A673 (cell line): ENCODE measurements around the gene TBC1D32.

Source experiments
- EZH2 ChIP-seq: fragments of 200-600 bp; sonication (generic); IDR thresholded peaks from 2 replicates; pipeline ENCODE4 v1.6.1; 2017; ENCODE audit warnings: borderline replicate concordance, low read depth, mild to moderate bottlenecking, mixed read lengths, antibody characterized with exemption, low read length; ENCODE audit not compliant: poor library complexity, severe bottlenecking
- TF ChIP-seq, protein P1 (sequence below): fragments of 300-800, 200-600 bp; sonication (generic); conservative IDR thresholded peaks from 2 replicates; pipeline ENCODE4 v1.5.1; 2017; ENCODE audit warnings: low read depth, mild to moderate bottlenecking, antibody characterized with exemption, low read length, moderate library complexity, mixed read lengths

DNA sequence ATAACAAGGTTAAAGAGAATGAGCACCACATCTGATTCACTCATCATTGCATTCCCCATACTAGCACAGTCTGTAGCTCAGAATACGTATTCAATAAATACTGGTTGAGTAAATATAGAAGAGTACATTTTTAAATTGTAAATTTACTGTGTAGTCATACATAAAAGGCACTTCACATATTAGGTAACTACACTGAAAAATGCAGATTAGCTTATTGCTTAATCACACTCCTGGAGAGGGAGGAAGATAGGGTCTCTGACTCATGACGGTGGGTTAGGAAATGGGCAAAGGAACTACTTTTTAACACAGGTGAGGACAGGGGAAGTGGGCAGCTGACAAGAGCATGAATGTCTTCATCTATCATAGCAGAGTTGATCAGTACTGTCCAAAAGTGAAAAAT, 133.2 kb downstream of the TBC1D32 start:
- TF ChIP-seq, protein P1, sequence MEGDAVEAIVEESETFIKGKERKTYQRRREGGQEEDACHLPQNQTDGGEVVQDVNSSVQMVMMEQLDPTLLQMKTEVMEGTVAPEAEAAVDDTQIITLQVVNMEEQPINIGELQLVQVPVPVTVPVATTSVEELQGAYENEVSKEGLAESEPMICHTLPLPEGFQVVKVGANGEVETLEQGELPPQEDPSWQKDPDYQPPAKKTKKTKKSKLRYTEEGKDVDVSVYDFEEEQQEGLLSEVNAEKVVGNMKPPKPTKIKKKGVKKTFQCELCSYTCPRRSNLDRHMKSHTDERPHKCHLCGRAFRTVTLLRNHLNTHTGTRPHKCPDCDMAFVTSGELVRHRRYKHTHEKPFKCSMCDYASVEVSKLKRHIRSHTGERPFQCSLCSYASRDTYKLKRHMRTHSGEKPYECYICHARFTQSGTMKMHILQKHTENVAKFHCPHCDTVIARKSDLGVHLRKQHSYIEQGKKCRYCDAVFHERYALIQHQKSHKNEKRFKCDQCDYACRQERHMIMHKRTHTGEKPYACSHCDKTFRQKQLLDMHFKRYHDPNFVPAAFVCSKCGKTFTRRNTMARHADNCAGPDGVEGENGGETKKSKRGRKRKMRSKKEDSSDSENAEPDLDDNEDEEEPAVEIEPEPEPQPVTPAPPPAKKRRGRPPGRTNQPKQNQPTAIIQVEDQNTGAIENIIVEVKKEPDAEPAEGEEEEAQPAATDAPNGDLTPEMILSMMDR, result no peak
- TF ChIP-seq EZH2, result no peak
